Measurements from ENCODE around the gene GTF3C1.

- TF ChIP-seq POLR2A (IDR thresholded peaks at IDR 0.05) = no peak
- TF ChIP-seq CTCF (IDR thresholded peaks at IDR 0.05) = no peak
Measured at GRCh38 chr16:27508476-27508875, 41.2 kb downstream of the GTF3C1 start.

Measured in thyroid gland (tissue), 4 donors.